ENCODE results near the gene GNAI1. TPM values are rescaled to one million over a fixed set of nuclear protein-coding genes. Genes with fewer than 3 reads are reported as not detected.

The GNAI1 gene
- total RNA-seq, 2 donors from 2014 or later: 30.2 to 40.4 TPM

DNA sequence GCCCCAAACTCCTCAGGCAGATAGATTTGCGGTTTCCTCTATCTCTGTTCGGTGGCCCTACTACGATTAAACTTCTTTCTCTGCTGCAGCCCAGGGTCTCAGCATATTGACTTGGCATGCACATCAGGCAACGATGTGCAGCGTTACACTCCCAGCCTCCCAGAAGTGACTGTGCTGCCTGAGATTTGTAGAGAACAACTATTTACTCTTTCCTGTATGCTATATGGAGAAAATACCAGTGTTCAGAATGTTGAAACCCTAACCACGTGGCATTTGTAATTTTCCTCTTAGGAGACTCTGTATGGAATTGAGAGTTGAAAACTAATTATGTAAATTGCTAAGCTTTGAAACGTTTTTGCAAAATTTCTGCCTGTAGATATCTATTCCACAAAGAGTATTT is 50.9 kb downstream of the GNAI1 start:
- no peak for DNase-seq (ENCODE audit: low spot score)
- H3K9me3 ChIP-seq: no peaks in the 10 kb centered on the region
- WGBS: 92% methylated on average over 7 of the region's 7 CpGs
- no peaks in the 10 kb centered on the region for H3K36me3 ChIP-seq
- H3K27ac ChIP-seq: no peak overlapping the region
- H3K4me1 ChIP-seq (replicated peaks): no peaks in the 10 kb centered on the region
- no peaks in the 10 kb centered on the region for H3K27me3 ChIP-seq (replicated peaks; ENCODE audit: insufficient read depth)
- TF ChIP-seq POLR2A (IDR thresholded peaks at IDR 0.05): no peak
- TF ChIP-seq, protein P1, sequence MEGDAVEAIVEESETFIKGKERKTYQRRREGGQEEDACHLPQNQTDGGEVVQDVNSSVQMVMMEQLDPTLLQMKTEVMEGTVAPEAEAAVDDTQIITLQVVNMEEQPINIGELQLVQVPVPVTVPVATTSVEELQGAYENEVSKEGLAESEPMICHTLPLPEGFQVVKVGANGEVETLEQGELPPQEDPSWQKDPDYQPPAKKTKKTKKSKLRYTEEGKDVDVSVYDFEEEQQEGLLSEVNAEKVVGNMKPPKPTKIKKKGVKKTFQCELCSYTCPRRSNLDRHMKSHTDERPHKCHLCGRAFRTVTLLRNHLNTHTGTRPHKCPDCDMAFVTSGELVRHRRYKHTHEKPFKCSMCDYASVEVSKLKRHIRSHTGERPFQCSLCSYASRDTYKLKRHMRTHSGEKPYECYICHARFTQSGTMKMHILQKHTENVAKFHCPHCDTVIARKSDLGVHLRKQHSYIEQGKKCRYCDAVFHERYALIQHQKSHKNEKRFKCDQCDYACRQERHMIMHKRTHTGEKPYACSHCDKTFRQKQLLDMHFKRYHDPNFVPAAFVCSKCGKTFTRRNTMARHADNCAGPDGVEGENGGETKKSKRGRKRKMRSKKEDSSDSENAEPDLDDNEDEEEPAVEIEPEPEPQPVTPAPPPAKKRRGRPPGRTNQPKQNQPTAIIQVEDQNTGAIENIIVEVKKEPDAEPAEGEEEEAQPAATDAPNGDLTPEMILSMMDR (IDR thresholded peaks at IDR 0.05): no peak
- TF ChIP-seq POLR2AphosphoS5 (IDR thresholded peaks at IDR 0.05): no peak
- intact Hi-C loops (cut with DNase I): no loop called here
- H3K4me3 ChIP-seq: no peak overlapping the region

DNA sequence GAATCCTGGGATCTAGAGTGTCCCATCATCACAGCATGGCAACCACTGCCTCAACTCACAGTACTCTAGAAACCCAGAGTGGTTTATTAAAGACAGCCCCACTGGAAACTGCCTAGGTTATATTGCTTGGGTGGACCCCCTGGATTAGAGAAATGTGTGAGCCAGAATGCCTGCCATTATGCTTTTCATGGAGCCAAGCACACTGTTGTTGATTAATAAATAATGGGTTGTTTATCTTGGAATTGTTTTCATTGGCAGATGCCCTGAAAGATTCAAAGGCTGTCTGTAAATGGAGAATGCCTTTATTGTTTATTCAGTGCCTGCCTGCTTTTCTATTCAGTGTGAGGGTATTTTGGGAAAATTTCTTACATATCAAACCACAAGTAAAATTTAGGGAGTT is 52.1 kb downstream of the GNAI1 start:
- no peaks in the 10 kb centered on the region for H3K4me1 ChIP-seq (replicated peaks)
- TF ChIP-seq POLR2A (IDR thresholded peaks at IDR 0.05) (no peak), POLR2AphosphoS5 (IDR thresholded peaks at IDR 0.05) (no peak)
- TF ChIP-seq, protein P1 (IDR thresholded peaks at IDR 0.05): no peak
- intact Hi-C loops (cut with DNase I): no loop called here

DNA sequence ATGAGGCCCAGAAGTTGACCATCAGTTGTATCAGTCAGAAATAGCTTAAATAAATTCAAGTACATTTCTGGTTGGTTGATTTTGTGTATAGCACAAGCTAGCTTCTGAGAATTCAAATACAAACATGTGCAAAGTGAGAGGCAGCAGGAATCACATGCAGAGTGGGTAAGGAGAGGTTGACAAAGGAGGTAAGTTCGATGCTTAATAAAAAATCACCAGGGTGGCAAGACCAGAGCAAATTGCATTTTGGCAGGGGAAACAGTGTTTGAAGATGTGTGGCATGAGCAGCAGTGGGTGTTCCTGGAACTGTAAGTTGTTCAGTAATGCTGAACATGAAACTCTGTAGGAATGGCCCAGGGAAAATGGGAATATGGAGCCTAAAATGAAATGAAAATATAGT is 52.6 kb downstream of the GNAI1 start:
- TF ChIP-seq POLR2AphosphoS5 (IDR thresholded peaks at IDR 0.05) (no peak), POLR2A (IDR thresholded peaks at IDR 0.05) (no peak)
- TF ChIP-seq, protein P1 (IDR thresholded peaks at IDR 0.05): no peak
- no peak overlapping the region for H3K27ac ChIP-seq
- no peaks in the 10 kb centered on the region for H3K27me3 ChIP-seq (replicated peaks; ENCODE audit: insufficient read depth)
- H3K36me3 ChIP-seq: no peaks in the 10 kb centered on the region
- no peaks in the 10 kb centered on the region for H3K4me1 ChIP-seq (replicated peaks)
- H3K4me3 ChIP-seq: no peak overlapping the region
- H3K9me3 ChIP-seq: no peaks in the 10 kb centered on the region
- no peak for DNase-seq (ENCODE audit: low spot score)
- WGBS: 22% methylated on average over 1 of the region's 1 CpG
- intact Hi-C loops (cut with DNase I): no loop called here

More for the DNA sequence above, 52.1 kb downstream of the GNAI1 start:
- DNase-seq (ENCODE audit: low spot score): no peak
- H3K9me3 ChIP-seq: no peaks in the 10 kb centered on the region
- no peak overlapping the region for H3K4me3 ChIP-seq
- no peaks in the 10 kb centered on the region for H3K36me3 ChIP-seq
- no peak overlapping the region for H3K27ac ChIP-seq
- no peaks in the 10 kb centered on the region for H3K27me3 ChIP-seq (replicated peaks; ENCODE audit: insufficient read depth)

DNA sequence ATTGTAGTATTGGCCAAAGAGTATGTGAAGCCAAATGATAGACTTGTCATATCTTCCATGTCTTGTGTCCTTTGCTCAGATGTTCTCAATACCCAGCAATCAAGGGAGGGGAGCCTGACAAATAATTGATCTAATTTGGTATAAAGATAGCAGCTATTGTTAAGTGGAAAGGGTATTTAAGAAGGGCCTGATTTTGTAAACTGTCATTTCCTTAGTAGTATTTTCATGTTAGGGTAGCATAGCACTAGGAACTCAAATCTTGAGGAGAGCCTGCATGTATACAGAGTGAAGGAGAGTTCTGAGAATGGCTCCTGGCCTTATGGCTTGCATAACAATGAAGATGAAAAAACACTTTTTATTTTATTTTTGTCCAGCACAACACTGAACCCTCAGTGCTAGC is 53.1 kb downstream of the GNAI1 start:
- Histone ChIP-seq H3K27me3 (replicated peaks; ENCODE audit: insufficient read depth) (no peaks in the 10 kb centered on the region), H3K36me3 (no peaks in the 10 kb centered on the region), H3K27ac (no peak overlapping the region), H3K4me1 (replicated peaks) (no peaks in the 10 kb centered on the region), H3K9me3 (no peaks in the 10 kb centered on the region), H3K4me3 (no peak overlapping the region)
- intact Hi-C loops (cut with DNase I): no loop called here
- DNase-seq (ENCODE audit: low spot score): no peak
- TF ChIP-seq, protein P1 (IDR thresholded peaks at IDR 0.05): no peak
- TF ChIP-seq POLR2AphosphoS5 (IDR thresholded peaks at IDR 0.05): no peak
- no peak for TF ChIP-seq POLR2A (IDR thresholded peaks at IDR 0.05)

DNA sequence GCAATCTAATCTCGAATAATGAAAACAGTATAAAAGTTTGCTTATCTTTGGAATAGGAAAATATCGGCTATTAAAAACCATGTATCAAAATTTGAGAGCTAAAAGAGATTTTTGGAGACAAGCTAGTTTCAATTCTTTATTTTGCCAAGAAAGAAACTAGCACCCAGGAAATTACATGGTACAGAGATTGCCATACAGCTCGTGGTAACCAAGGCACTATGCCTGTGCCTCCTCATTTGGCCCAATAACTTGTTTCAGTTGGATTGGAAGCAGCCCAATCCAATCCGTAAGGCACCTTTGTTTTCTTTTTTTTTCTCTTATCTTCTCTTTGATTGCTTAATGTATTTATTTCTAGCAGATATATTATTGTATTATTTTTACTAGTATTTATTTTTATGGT is 55.0 kb downstream of the GNAI1 start:
- 52% methylated on average over 4 of the region's 4 CpGs for WGBS
- Histone ChIP-seq H3K27ac (no peak overlapping the region), H3K27me3 (replicated peaks; ENCODE audit: insufficient read depth) (no peaks in the 10 kb centered on the region), H3K4me1 (replicated peaks) (no peaks in the 10 kb centered on the region), H3K9me3 (no peaks in the 10 kb centered on the region), H3K36me3 (no peaks in the 10 kb centered on the region), H3K4me3 (no peak overlapping the region)
- no peak for DNase-seq (ENCODE audit: low spot score)
- TF ChIP-seq, protein P1 (IDR thresholded peaks at IDR 0.05): no peak
- TF ChIP-seq POLR2A (IDR thresholded peaks at IDR 0.05) (no peak), POLR2AphosphoS5 (IDR thresholded peaks at IDR 0.05) (no peak)
- intact Hi-C loops (cut with DNase I): no loop called here

All from prostate gland (tissue), 2 donors.